ENCODE data around the gene S100A2.

S100A2 gene

GRCh38 chr1:153565529-153566374, at the start of gene S100A2:
TSS of gene S100A2 (minus strand) at chr1:153565844. CDS start at chr1:153563877, 1,967 bp downstream.
- DNase-seq (peak; percentile 28 to 52), ATAC-seq (peak; percentile 67)
- Mint-ChIP-seq H3K9me3 (no peaks in the 10 kb centered on the region), H3K4me1 (peaks cover 46% of the 10 kb centered on the region), H3K4me3 (peak within 1 kb of the TSS; percentile 71 to 77), H3K27ac (peak within 1 kb of the TSS; percentile 98 to 99), H3K27me3 (no peaks in the 10 kb centered on the region)

GRCh38 chr1:153615406-153615805, 49.8 kb upstream of the S100A2 start:
- no peak for ATAC-seq
- DNase-seq, result no peak
- Mint-ChIP-seq H3K27me3 (no peaks in the 10 kb centered on the region), H3K27ac (peak overlapping the region in 1 of 2 donors; percentile 85), H3K4me3 (no peak overlapping the region), H3K4me1 (no peaks in the 10 kb centered on the region), H3K9me3 (no peaks in the 10 kb centered on the region)

GRCh38 chr1:153614906-153615305, 49.3 kb upstream of the S100A2 start:
- DNase-seq, result no peak
- H3K27ac Mint-ChIP-seq, result peak overlapping the region in 1 of 2 donors; percentile 29
- no peak for ATAC-seq
- H3K9me3 Mint-ChIP-seq, result no peaks in the 10 kb centered on the region
- H3K4me3 Mint-ChIP-seq, result no peak overlapping the region
- H3K4me1 Mint-ChIP-seq, result no peaks in the 10 kb centered on the region
- H3K27me3 Mint-ChIP-seq, result no peaks in the 10 kb centered on the region

GRCh38 chr1:153614189-153614900, 48.7 kb upstream of the S100A2 start:
- ATAC-seq (no peak), DNase-seq (no peak)
- Mint-ChIP-seq H3K9me3 (no peaks in the 10 kb centered on the region), H3K27me3 (no peaks in the 10 kb centered on the region), H3K4me1 (no peaks in the 10 kb centered on the region), H3K4me3 (no peak overlapping the region), H3K27ac (peak overlapping the region; percentile 29 to 60)

GRCh38 chr1:153613406-153613805, 47.8 kb upstream of the S100A2 start:
- no peaks in the 10 kb centered on the region for H3K4me1 Mint-ChIP-seq
- ATAC-seq (no peak), DNase-seq (no peak)
- no peaks in the 10 kb centered on the region for H3K27me3 Mint-ChIP-seq
- no peak overlapping the region for H3K4me3 Mint-ChIP-seq
- no peak overlapping the region for H3K27ac Mint-ChIP-seq
- no peaks in the 10 kb centered on the region for H3K9me3 Mint-ChIP-seq

GRCh38 chr1:153612755-153613331, 47.2 kb upstream of the S100A2 start, which contains the start of gene S100A16:
TSS of gene S100A16 (minus strand) at chr1:153613137. CDS start at chr1:153608151, 4,986 bp downstream.
- Mint-ChIP-seq H3K27ac (no peak within 1 kb of the TSS), H3K4me3 (no peak within 1 kb of the TSS), H3K27me3 (no peaks in the 10 kb centered on the region), H3K9me3 (no peaks in the 10 kb centered on the region), H3K4me1 (no peaks in the 10 kb centered on the region)
- ATAC-seq (no peak), DNase-seq (no peak)

GRCh38 chr1:153612111-153612754, 46.6 kb upstream of the S100A2 start:
- DNase-seq (no peak), ATAC-seq (no peak)
- no peak overlapping the region for H3K27ac Mint-ChIP-seq
- H3K9me3 Mint-ChIP-seq, result no peaks in the 10 kb centered on the region
- no peaks in the 10 kb centered on the region for H3K27me3 Mint-ChIP-seq
- H3K4me3 Mint-ChIP-seq, result no peak overlapping the region
- no peaks in the 10 kb centered on the region for H3K4me1 Mint-ChIP-seq

GRCh38 chr1:153611356-153611755, 45.7 kb upstream of the S100A2 start:
- H3K4me3 Mint-ChIP-seq, result no peak overlapping the region

GRCh38 chr1:153610811-153611301, 45.2 kb upstream of the S100A2 start:
- Mint-ChIP-seq H3K27me3 (no peaks in the 10 kb centered on the region), H3K4me1 (no peaks in the 10 kb centered on the region), H3K27ac (peak overlapping the region in 1 of 2 donors; percentile 84), H3K9me3 (no peaks in the 10 kb centered on the region), H3K4me3 (no peak overlapping the region)
- ATAC-seq (no peak), DNase-seq (no peak)

More at GRCh38 chr1:153611356-153611755, 45.7 kb upstream of the S100A2 start:
- Mint-ChIP-seq H3K9me3 (no peaks in the 10 kb centered on the region), H3K4me1 (no peaks in the 10 kb centered on the region), H3K27me3 (no peaks in the 10 kb centered on the region), H3K27ac (peak overlapping the region in 1 of 2 donors; percentile 84)
- ATAC-seq (no peak), DNase-seq (no peak)

- H3K4me1 Mint-ChIP-seq, result no peaks in the 10 kb centered on the region
- no peak overlapping the region for H3K27ac Mint-ChIP-seq
- no peaks in the 10 kb centered on the region for H3K9me3 Mint-ChIP-seq
- no peak overlapping the region for H3K4me3 Mint-ChIP-seq
- ATAC-seq, result no peak
- DNase-seq, result no peak
- no peaks in the 10 kb centered on the region for H3K27me3 Mint-ChIP-seq
Observed at GRCh38 chr1:153610334-153610733, 44.7 kb upstream of the S100A2 start.

GRCh38 chr1:153609585-153609907, 43.9 kb upstream of the S100A2 start:
- no peaks in the 10 kb centered on the region for H3K27me3 Mint-ChIP-seq
- no peak overlapping the region for H3K27ac Mint-ChIP-seq
- no peak for ATAC-seq
- DNase-seq, result no peak
- H3K4me1 Mint-ChIP-seq, result no peaks in the 10 kb centered on the region
- no peaks in the 10 kb centered on the region for H3K9me3 Mint-ChIP-seq
- no peak overlapping the region for H3K4me3 Mint-ChIP-seq

GRCh38 chr1:153608742-153609584, 43.3 kb upstream of the S100A2 start:
- ATAC-seq (no peak), DNase-seq (no peak)
- Mint-ChIP-seq H3K27ac (peak overlapping the region in 1 of 2 donors; percentile 41), H3K4me1 (no peaks in the 10 kb centered on the region), H3K4me3 (no peak overlapping the region), H3K9me3 (no peaks in the 10 kb centered on the region), H3K27me3 (no peaks in the 10 kb centered on the region)

- no peaks in the 10 kb centered on the region for H3K27me3 Mint-ChIP-seq
- no peak overlapping the region for H3K4me3 Mint-ChIP-seq
- H3K9me3 Mint-ChIP-seq, result no peaks in the 10 kb centered on the region
- no peaks in the 10 kb centered on the region for H3K4me1 Mint-ChIP-seq
- H3K27ac Mint-ChIP-seq, result no peak overlapping the region
- ATAC-seq, result no peak
- no peak for DNase-seq
Observed at GRCh38 chr1:153608089-153608682, 42.5 kb upstream of the S100A2 start.

GRCh38 chr1:153607381-153607780, 41.7 kb upstream of the S100A2 start:
- no peak for DNase-seq

More at GRCh38 chr1:153607381-153607780, 41.7 kb upstream of the S100A2 start:
- H3K27me3 Mint-ChIP-seq, result no peaks in the 10 kb centered on the region
- H3K27ac Mint-ChIP-seq, result no peak overlapping the region
- H3K9me3 Mint-ChIP-seq, result no peaks in the 10 kb centered on the region
- no peak overlapping the region for H3K4me3 Mint-ChIP-seq
- peaks cover 5% of the 10 kb centered on the region for H3K4me1 Mint-ChIP-seq
- no peak for ATAC-seq

Data from stimulated activated naive CD8-positive, alpha-beta T cell treated with anti-CD3 and anti-CD28 coated beads, Interleukin-15, amount 100 ng/mL, for 72 hours (primary cell).